Mesenchymal stem cell (in vitro differentiated cells and primary cell): Measurements from ENCODE around the gene RGS18.

Experiments
- DNase-seq: peaks from one replicate; pipeline ENCODE4 v3.0.0-alpha.2; 2013
- H2AFZ ChIP-seq: one replicate; pipeline ENCODE4 v1.6.1; 2013; ENCODE audit warnings: low read depth, mild to moderate bottlenecking, control low read depth, inconsistent platforms, low read length, moderate library complexity
- H2AK5ac ChIP-seq: 2 replicates; pipeline ENCODE4 v1.6.1; 2013; ENCODE audit warnings: low read length, moderate library complexity, mild to moderate bottlenecking, inconsistent platforms; ENCODE audit not compliant: severe bottlenecking
- H2BK120ac ChIP-seq: one replicate; pipeline ENCODE4 v1.6.1; 2013; ENCODE audit warnings: low read depth, mild to moderate bottlenecking, inconsistent platforms, low read length, moderate library complexity
- H2BK12ac ChIP-seq, 2 experiments: one replicate each; pipeline ENCODE4 v1.6.1; 2013; ENCODE audit warnings: inconsistent platforms in 2 of 2, low read length in 2 of 2, mild to moderate bottlenecking in 2 of 2, moderate library complexity in 2 of 2, control low read depth in 1 of 2
- H2BK15ac ChIP-seq: one replicate; pipeline ENCODE4 v1.6.1; 2013; ENCODE audit warnings: mild to moderate bottlenecking, low read depth, inconsistent platforms; ENCODE audit not compliant: poor library complexity, severe bottlenecking
- H2BK5ac ChIP-seq: 2 replicates; pipeline ENCODE4 v1.6.1; 2013; ENCODE audit warnings: low read depth, mild to moderate bottlenecking, low read length, control low read depth, inconsistent platforms; ENCODE audit not compliant: poor library complexity, severe bottlenecking
- H3K14ac ChIP-seq, 2 experiments: one replicate each; pipeline ENCODE4 v1.6.1; 2013; ENCODE audit warnings: inconsistent platforms in 2 of 2, low read length in 2 of 2, control low read depth in 1 of 2, mild to moderate bottlenecking in 1 of 2, moderate library complexity in 1 of 2
- H3K18ac ChIP-seq, 2 experiments: one replicate each; pipeline ENCODE4 v1.6.1; 2013; ENCODE audit warnings: inconsistent platforms in 2 of 2, low read length in 2 of 2, control low read depth in 1 of 2, low read depth in 1 of 2, mild to moderate bottlenecking in 1 of 2
- H3K23ac ChIP-seq, 2 experiments: one replicate each; pipeline ENCODE4 v1.6.1; 2013; ENCODE audit warnings: inconsistent platforms in 2 of 2, low read length in 2 of 2, mild to moderate bottlenecking in 2 of 2, moderate library complexity in 2 of 2, control low read depth in 1 of 2
- H3K27ac ChIP-seq: 2 replicates; pipeline ENCODE4 v1.5.1; 2013; ENCODE audit warnings: mild to moderate bottlenecking, moderate library complexity, low read length, control low read depth, inconsistent platforms; ENCODE audit not compliant: poor library complexity, severe bottlenecking
- H3K27me3 ChIP-seq, 2 experiments: 2 replicates each; pipeline versions ENCODE4 v1.6.1 to v1.7.0; 2013; ENCODE audit warnings: low read length in 2 of 2, mild to moderate bottlenecking in 2 of 2, moderate library complexity in 2 of 2, control low read depth in 1 of 2, inconsistent platforms in 1 of 2; ENCODE audit not compliant: control insufficient read depth in 1 of 2, insufficient read depth in 1 of 2
- H3K36me3 ChIP-seq, 2 experiments: 2 replicates each; pipeline versions ENCODE4 v1.6.1 to v1.7.0; 2013; ENCODE audit warnings: low read length in 2 of 2, control low read depth in 1 of 2, inconsistent platforms in 1 of 2, low read depth in 1 of 2, mild to moderate bottlenecking in 1 of 2; ENCODE audit not compliant: insufficient read depth in 2 of 2, control insufficient read depth in 1 of 2
- H3K4ac ChIP-seq, 2 experiments: one replicate each; pipeline ENCODE4 v1.6.1; 2013; ENCODE audit warnings: inconsistent platforms in 2 of 2, low read length in 2 of 2, mild to moderate bottlenecking in 2 of 2, moderate library complexity in 2 of 2, control low read depth in 1 of 2, low read depth in 1 of 2
- H3K4me1 ChIP-seq: 2 replicates; pipeline ENCODE4 v1.6.1; 2013; ENCODE audit warnings: low read depth, low read length, control low read depth; ENCODE audit not compliant: control insufficient read depth, insufficient read depth
- H3K4me2 ChIP-seq: 2 replicates; pipeline ENCODE4 v1.6.1; 2013; ENCODE audit warnings: low read length, mild to moderate bottlenecking, inconsistent platforms; ENCODE audit not compliant: poor library complexity, severe bottlenecking
- H3K4me3 ChIP-seq, 2 experiments: 2 replicates each; pipeline versions ENCODE4 v1.5.1 to v1.7.0; 2013; ENCODE audit warnings: low read length in 2 of 2, mild to moderate bottlenecking in 2 of 2, control low read depth in 1 of 2, low read depth in 1 of 2; ENCODE audit not compliant: insufficient read depth in 1 of 2
- H3K79me1 ChIP-seq: replicated peaks from 2 replicates; pipeline ENCODE4 v1.6.1; 2013; ENCODE audit warnings: mild to moderate bottlenecking, control low read depth, low read length, inconsistent platforms; ENCODE audit not compliant: poor library complexity, severe bottlenecking
- H3K9ac ChIP-seq: 2 replicates; pipeline ENCODE4 v1.7.0; 2013; ENCODE audit warnings: mild to moderate bottlenecking, low read length, moderate library complexity
- H3K9me3 ChIP-seq: 2 replicates; pipeline ENCODE4 v1.7.0; 2013; ENCODE audit warnings: mild to moderate bottlenecking, low read length; ENCODE audit not compliant: control insufficient read depth
- H4K8ac ChIP-seq: one replicate; pipeline ENCODE4 v1.6.1; 2013; ENCODE audit warnings: inconsistent platforms, mild to moderate bottlenecking, low read length, moderate library complexity
- H4K91ac ChIP-seq: one replicate; pipeline ENCODE4 v1.6.1; 2013; ENCODE audit warnings: mild to moderate bottlenecking, low read length, inconsistent platforms
- WGBS: methylation state at CpG from one replicate; pipeline ENCODE4 v1.1.7; 2013; ENCODE audit warnings: mixed read lengths; 5-methylcytosine and 5-hydroxymethylcytosine counted together

The RGS18 gene

GRCh38 chr1:192190066-192190465, 31.8 kb downstream of the RGS18 start:
- H3K4me3 ChIP-seq, result no peak overlapping the region
- H3K79me1 ChIP-seq, result no peaks in the 10 kb centered on the region
- H3K27me3 ChIP-seq, result no peaks in the 10 kb centered on the region
- no peaks in the 10 kb centered on the region for H3K36me3 ChIP-seq
- no peak overlapping the region for H3K18ac ChIP-seq
- H4K91ac ChIP-seq, result no peak overlapping the region
- H2BK15ac ChIP-seq, result no peak overlapping the region
- H3K23ac ChIP-seq, result no peak overlapping the region
- 100% methylated on average over 1 of the region's 2 CpGs for WGBS
- no peak for DNase-seq
- H3K14ac ChIP-seq, result no peak overlapping the region
- H2AFZ ChIP-seq, result no peak overlapping the region
- no peak overlapping the region for H3K9ac ChIP-seq
- H2AK5ac ChIP-seq, result no peak overlapping the region
- H3K9me3 ChIP-seq, result no peaks in the 10 kb centered on the region
- no peak overlapping the region for H3K4me2 ChIP-seq
- no peaks in the 10 kb centered on the region for H3K4me1 ChIP-seq
- H2BK120ac ChIP-seq, result no peak overlapping the region
- no peak overlapping the region for H3K27ac ChIP-seq
- H3K4ac ChIP-seq, result no peak overlapping the region
- no peak overlapping the region for H4K8ac ChIP-seq
- H2BK12ac ChIP-seq, result no peak overlapping the region
- no peak overlapping the region for H2BK5ac ChIP-seq

DNA sequence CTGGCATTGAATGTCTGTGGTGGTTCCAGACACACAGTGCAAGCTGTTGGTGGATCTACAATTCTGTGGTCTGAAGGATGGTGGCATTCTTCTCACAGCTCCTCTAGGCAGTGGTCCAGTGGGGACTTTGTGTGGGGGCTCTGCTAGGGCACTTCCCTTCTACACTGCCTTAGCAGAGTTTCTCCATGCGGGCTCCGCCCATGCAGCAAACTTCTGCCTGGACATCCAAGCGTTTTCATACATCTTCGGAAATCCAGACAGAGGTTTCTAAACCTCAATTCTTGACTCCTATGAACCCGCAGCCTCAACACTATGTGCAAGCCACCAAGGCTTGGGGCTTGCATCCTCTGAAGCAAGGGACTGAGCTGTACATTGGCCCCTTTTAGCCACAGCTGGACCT, 43.0 kb downstream of the RGS18 start:
- no peaks in the 10 kb centered on the region for H3K27me3 ChIP-seq
- H3K23ac ChIP-seq, result no peak overlapping the region
- H2BK120ac ChIP-seq, result no peak overlapping the region
- H3K4me3 ChIP-seq, result no peak overlapping the region
- H3K18ac ChIP-seq, result no peak overlapping the region
- H2AFZ ChIP-seq, result no peak overlapping the region
- H2BK12ac ChIP-seq, result no peak overlapping the region
- H2BK15ac ChIP-seq, result no peak overlapping the region
- H3K27ac ChIP-seq, result no peak overlapping the region
- no peaks in the 10 kb centered on the region for H3K4me1 ChIP-seq
- no peak overlapping the region for H2AK5ac ChIP-seq
- no peak overlapping the region for H3K4ac ChIP-seq
- H3K36me3 ChIP-seq, result peaks cover 0 to 3% of the 10 kb centered on the region in 2 experiments
- peaks cover 19% of the 10 kb centered on the region for H3K9me3 ChIP-seq
- no peak overlapping the region for H3K14ac ChIP-seq
- no peak overlapping the region for H4K8ac ChIP-seq
- DNase-seq, result no peak
- H2BK5ac ChIP-seq, result no peak overlapping the region
- H3K4me2 ChIP-seq, result no peak overlapping the region
- WGBS, result 95% methylated on average over 5 of the region's 5 CpGs
- H3K9ac ChIP-seq, result no peak overlapping the region
- H4K91ac ChIP-seq, result no peak overlapping the region
- no peaks in the 10 kb centered on the region for H3K79me1 ChIP-seq

- Histone ChIP-seq H3K27ac (no peak overlapping the region), H3K14ac (no peak overlapping the region), H2BK120ac (no peak overlapping the region), H3K9me3 (peaks cover 15% of the 10 kb centered on the region), H3K9ac (no peak overlapping the region), H3K18ac (no peak overlapping the region), H3K36me3 (no peaks in the 10 kb centered on the region), H3K23ac (no peak overlapping the region), H3K79me1 (no peaks in the 10 kb centered on the region), H2BK12ac (no peak overlapping the region), H3K4me1 (no peaks in the 10 kb centered on the region), H4K8ac (no peak overlapping the region), H2AFZ (no peak overlapping the region), H3K4ac (no peak overlapping the region), H2AK5ac (no peak overlapping the region), H3K27me3 (no peaks in the 10 kb centered on the region), H4K91ac (no peak overlapping the region), H3K4me3 (no peak overlapping the region), H2BK5ac (no peak overlapping the region), H2BK15ac (no peak overlapping the region), H3K4me2 (no peak overlapping the region)
- DNase-seq, result no peak
Measured at GRCh38 chr1:192224396-192224795, 66.1 kb downstream of the RGS18 start.

GRCh38 chr1:192224846-192225245, 66.6 kb downstream of the RGS18 start:
- Histone ChIP-seq H3K79me1 (no peaks in the 10 kb centered on the region), H3K27me3 (no peaks in the 10 kb centered on the region), H3K9ac (no peak overlapping the region), H2AK5ac (no peak overlapping the region), H3K14ac (no peak overlapping the region), H2BK5ac (no peak overlapping the region), H3K4me3 (no peak overlapping the region), H3K9me3 (peaks cover 15% of the 10 kb centered on the region), H3K18ac (no peak overlapping the region), H2AFZ (no peak overlapping the region), H3K4ac (no peak overlapping the region), H2BK120ac (no peak overlapping the region), H3K23ac (no peak overlapping the region), H3K36me3 (no peaks in the 10 kb centered on the region), H4K8ac (no peak overlapping the region), H2BK15ac (no peak overlapping the region), H3K4me1 (no peaks in the 10 kb centered on the region), H2BK12ac (no peak overlapping the region), H4K91ac (no peak overlapping the region), H3K4me2 (no peak overlapping the region), H3K27ac (no peak overlapping the region)
- DNase-seq, result peak; percentile 75
